HG02938 (cell line): Measurements from ENCODE around the gene TDP1.
"Not testable (repeated sequence)": the region's sequence is repeated elsewhere in the genome, so short reads cannot be mapped to it uniquely, and the experiment has no call there.

Experiments
- ATAC-seq: cut with Tn5 transposase; IDR thresholded peaks from one replicate; pipeline ENCODE4 v1.9.1; 2021; ENCODE audit warnings: mild to moderate bottlenecking, moderate library complexity; ENCODE audit not compliant: unreplicated experiment

Gene TDP1

DNA sequence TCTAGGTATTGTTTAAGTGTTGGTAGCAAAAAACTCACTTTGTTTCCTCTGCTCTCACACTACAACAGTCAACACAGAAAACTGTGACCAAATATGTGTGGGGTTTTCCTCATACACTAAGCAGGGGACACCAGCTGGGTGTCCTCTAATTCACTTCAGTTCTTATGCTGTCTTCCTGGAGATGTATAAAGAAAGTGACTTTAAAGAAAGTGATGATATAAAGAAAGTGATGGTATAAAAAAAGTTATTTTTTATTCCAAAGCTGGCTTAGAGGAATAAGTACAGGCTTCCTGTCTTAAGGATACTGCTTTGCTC is 31.4 kb downstream of the TDP1 start:
- ATAC-seq = no peak

GRCh38 chr14:89988787-89989186 is 33.1 kb downstream of the TDP1 start:
- ATAC-seq = no peak

- no peak for ATAC-seq
Observed at GRCh38 chr14:89990218-89990617, 34.5 kb downstream of the TDP1 start.

GRCh38 chr14:89990623-89991275 is 35.0 kb downstream of the TDP1 start:
- no peak for ATAC-seq

GRCh38 chr14:89992273-89992672 is 36.5 kb downstream of the TDP1 start:
- no peak for ATAC-seq

GRCh38 chr14:89996963-89997362 is 41.2 kb downstream of the TDP1 start:
- ATAC-seq = no peak

- ATAC-seq = no peak
Observed at GRCh38 chr14:90000935-90001334, 45.2 kb downstream of the TDP1 start.

GRCh38 chr14:90003526-90004307 is 48.0 kb downstream of the TDP1 start:
- no peak for ATAC-seq

DNA sequence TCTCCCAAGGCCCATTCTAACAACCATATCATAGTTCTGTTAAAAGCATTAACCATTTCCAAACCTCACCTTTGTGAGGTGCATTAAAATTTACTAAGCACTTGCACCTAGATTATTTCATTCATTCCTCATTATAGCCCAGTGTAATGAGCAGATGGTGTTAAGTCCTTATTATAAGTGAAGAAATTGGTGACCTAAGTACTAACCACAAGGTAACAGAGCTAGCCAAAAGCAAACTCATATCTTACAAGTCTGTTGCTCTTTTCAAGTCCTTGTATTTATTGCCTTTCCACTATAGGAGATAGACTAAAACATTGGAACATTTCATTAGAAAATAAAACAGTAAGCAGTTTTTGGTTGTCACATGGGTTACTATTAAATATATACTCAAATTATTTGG is 49.7 kb downstream of the TDP1 start:
- no peak for ATAC-seq

GRCh38 chr14:90005939-90006530 is 50.3 kb downstream of the TDP1 start:
- ATAC-seq = no peak

DNA sequence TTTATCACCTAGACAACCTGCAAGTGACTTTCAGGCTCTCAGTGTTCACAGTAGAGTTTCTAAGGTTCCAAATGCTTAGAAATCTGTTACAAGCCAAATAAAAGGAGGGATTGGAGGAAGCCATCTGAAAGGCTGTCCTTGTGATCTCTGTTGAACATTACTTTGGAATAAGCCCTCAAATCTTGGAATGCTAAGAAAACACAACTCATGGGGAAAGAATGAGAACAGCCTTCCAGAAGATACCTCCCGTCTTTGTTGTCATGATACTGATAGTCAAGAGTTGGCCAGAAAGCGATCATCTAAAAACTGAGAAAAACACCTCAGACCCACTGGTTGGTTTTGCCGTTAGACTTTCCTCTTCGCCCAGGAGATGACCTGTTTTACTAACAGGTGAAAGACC is 61.6 kb downstream of the TDP1 start:
- ATAC-seq = no peak

DNA sequence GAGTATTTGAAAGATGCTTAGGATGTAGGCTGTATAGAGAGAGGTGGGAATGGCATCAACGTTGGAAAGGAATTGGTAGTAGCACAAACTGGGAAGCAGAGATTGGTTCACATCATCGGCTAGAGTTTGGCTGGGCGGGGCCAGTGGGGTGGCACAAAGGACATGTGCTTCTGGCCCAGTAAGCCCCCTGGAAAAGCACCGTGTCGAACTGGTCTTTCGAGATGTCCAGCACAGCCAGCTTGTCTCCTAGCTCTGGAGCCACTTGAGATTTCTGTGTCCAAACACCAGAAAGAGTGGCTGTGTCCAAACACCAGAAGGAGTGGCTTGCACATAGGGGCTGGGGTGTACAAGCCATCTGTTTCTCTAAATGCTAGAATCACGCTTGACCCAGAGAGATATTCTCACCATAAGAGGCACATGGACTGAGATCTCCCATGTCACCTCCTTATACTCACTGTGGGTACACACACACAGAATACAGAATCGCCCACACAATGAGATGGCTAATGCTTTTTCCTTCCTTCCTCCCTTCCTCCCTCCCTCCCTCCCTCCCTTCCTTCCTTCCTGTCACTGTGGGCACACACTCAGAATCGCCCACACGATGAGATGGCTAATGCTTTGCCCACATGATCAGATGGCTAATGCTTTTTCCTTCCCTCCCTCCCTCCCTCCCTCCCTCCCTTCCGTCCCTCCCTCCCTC is 64.2 kb downstream of the TDP1 start:
- no peak for ATAC-seq

DNA sequence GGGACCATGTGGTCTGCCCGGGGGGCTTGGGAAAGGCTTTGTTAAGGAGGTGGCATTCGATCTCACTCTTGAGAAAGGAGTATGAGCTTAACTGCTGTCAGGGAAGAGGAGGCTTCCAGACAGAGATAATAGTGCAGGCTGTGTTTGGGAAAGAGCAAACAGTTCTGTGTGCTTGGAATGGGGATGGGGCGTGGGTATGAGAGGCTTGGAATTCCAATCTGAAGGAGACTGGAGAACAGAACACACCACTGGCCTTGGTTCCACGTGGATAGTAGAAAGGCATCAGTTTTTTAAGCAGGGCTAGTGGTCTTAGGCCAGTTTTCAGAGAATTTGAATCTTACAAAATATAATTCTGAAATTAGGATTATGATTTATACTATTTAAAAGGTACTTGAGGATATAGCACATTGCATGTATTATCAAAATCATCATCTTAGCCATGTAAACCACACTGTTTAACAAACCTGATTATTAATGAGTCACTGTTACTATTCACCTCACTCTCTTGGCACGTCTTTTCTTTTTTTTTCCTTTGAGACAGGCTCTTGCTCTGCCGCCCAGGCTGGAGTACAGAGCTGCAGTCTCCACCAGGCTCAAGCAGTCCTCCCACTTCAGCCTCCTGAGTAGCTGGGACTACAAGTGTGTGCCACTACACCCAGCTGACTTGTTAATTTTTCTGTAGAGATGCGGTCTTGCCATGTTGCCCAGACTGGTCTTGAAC is 67.6 kb downstream of the TDP1 start:
- ATAC-seq = no peak

GRCh38 chr14:90024910-90025309 is 69.2 kb downstream of the TDP1 start:
- no peak for ATAC-seq

DNA sequence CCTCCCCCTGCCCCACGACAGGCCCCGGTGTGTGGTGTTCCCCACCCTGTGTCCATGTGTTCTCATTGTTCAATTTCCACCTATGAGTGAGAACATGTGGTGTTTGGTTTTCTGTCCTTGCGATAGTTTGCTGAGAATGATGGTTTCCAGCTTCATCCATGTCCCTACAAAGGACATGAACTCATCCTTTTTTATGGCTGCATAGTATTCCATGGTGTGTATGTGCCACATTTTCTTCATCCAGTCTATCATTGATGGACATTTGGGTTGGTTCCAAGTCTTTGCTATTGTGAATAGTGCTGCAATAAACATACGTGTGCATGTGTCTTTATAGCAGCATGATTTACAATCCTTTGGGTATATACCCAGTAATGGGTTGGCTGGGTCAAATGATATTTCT is 70.9 kb downstream of the TDP1 start:
- not testable (repeated sequence) for ATAC-seq

DNA sequence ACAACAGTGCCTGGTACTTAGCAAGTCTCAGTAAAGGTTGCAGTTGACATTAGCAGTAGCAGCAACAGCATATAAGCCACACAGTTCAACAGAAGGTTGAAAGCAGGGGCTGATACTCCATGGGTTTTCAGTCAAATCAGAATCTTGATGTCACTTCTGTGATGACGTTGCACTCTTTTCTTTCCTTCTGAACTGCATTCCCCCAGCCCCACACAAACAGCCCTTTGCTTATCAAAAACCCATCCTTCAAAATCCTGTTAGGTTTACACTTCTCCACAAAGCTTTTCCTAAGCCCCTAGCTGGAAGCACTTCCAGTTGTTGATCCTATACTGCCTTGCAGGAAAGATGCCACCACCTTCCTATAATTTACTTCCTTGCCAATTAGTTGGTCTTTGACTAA is 72.1 kb downstream of the TDP1 start:
- no peak for ATAC-seq

DNA sequence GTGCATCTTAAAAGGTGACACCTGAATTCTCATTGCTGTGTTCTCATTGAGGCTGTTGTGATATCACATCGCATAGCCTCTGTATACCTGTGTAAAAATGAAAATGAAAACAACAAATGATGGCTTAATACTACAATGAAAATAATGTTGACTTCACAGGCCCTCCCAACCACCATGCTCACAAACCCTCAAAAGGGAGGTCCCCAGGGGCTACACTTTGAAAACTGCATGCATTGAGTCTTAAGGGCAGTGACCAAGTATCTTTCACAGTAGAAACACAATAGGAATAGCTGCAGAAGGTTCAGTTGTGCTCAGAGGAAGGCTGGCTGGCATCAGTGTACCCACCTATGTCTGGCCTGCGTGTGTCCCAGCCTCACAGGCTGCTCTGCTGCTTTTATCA is 78.4 kb downstream of the TDP1 start:
- no peak for ATAC-seq

- no peak for ATAC-seq
Observed at GRCh38 chr14:90034835-90035525, 79.3 kb downstream of the TDP1 start.

- no peak for ATAC-seq
Observed at GRCh38 chr14:90039253-90040010, 83.7 kb downstream of the TDP1 start.

- ATAC-seq = no peak
Observed at GRCh38 chr14:90040411-90040810, 84.7 kb downstream of the TDP1 start.
